HL-60 (cell line): ENCODE results near the gene IL1RAPL1.

ENCODE experiments used
- CTCF ChIP-seq: IDR thresholded peaks from one replicate; pipeline ENCODE4 v1.5.1; 2011; ENCODE audit warnings: low read length, control low read depth, inconsistent platforms; ENCODE audit not compliant: insufficient read depth
- POLR2AphosphoS5 ChIP-seq: IDR thresholded peaks from 2 replicates; pipeline ENCODE4 v1.6.1; 2012; ENCODE audit warnings: low read depth
- REST ChIP-seq: IDR thresholded peaks from 2 replicates; pipeline ENCODE4 v1.6.1; 2012; ENCODE audit warnings: low read depth; ENCODE audit not compliant: insufficient replicate concordance

- TF ChIP-seq CTCF (no peak), POLR2AphosphoS5 (no peak), REST (no peak)
Observed at GRCh38 chrX:28591542-28591941, 4.3 kb downstream of the IL1RAPL1 start.
